ENCODE measurements around the gene HOXB3. TPM values are rescaled to one million over a fixed set of nuclear protein-coding genes. Genes with fewer than 3 reads are reported as not detected.

HOXB3 gene
- polyA plus RNA-seq, 1 donor from 2014 or later, result not detected

GRCh38 chr17:48575066-48575582 lies 14.9 kb downstream of the HOXB3 start:
- Histone ChIP-seq H3K27me3 (ENCODE audit: insufficient read depth, low read depth, low read length) (peaks cover 98% of the 10 kb centered on the region), H3K79me2 (replicated peaks; ENCODE audit: insufficient read depth, low read length) (no peaks in the 10 kb centered on the region), H3K27ac (ENCODE audit: low read length) (no peak overlapping the region), H3K4me3 (ENCODE audit: low read length) (no peak overlapping the region), H3K9ac (ENCODE audit: low read length) (no peak overlapping the region), H3F3A (ENCODE audit: insufficient read depth, low read length, poor library complexity, severe bottlenecking) (no peaks in the 10 kb centered on the region), H4K20me1 (ENCODE audit: insufficient read depth) (no peaks in the 10 kb centered on the region), H3K36me3 (ENCODE audit: insufficient read depth, low read length) (no peaks in the 10 kb centered on the region), H3K9me2 (ENCODE audit: insufficient read depth, low read length) (no peaks in the 10 kb centered on the region), H2AFZ (ENCODE audit: low read depth, low read length) (no peak overlapping the region), H3K4me2 (ENCODE audit: low read length) (no peak overlapping the region), H3K9me3 (ENCODE audit: low read length) (no peaks in the 10 kb centered on the region)
- no peak for TF ChIP-seq SMC3 (conservative IDR thresholded peaks at IDR 0.05; ENCODE audit: poor library complexity)
- TF ChIP-seq EP300 (conservative IDR thresholded peaks at IDR 0.05; ENCODE audit: poor library complexity, severe bottlenecking), result no peak
- TF ChIP-seq MXI1 (conservative IDR thresholded peaks at IDR 0.05; ENCODE audit: poor library complexity, severe bottlenecking), result no peak
- no peak for TF ChIP-seq POLR2AphosphoS5 (IDR thresholded peaks at IDR 0.05)
- TF ChIP-seq RAD21 (conservative IDR thresholded peaks at IDR 0.05), result no peak
- no peak for TF ChIP-seq EZH2 (IDR thresholded peaks at IDR 0.05; ENCODE audit: borderline replicate concordance, insufficient read depth, low read length, poor library complexity, severe bottlenecking)
- TF ChIP-seq CTCF (IDR thresholded peaks at IDR 0.05; ENCODE audit: poor library complexity, severe bottlenecking), result no peak
- no peak for TF ChIP-seq TAF1 (IDR thresholded peaks at IDR 0.05; ENCODE audit: low read depth)
- no peak for TF ChIP-seq REST (IDR thresholded peaks at IDR 0.05; ENCODE audit: borderline replicate concordance)

- H3K27ac ChIP-seq (ENCODE audit: low read length), result no peak overlapping the region
- H3K4me3 ChIP-seq (ENCODE audit: low read length), result no peak overlapping the region
- H3F3A ChIP-seq (ENCODE audit: insufficient read depth, low read length, poor library complexity, severe bottlenecking), result no peaks in the 10 kb centered on the region
- no peak overlapping the region for H2AFZ ChIP-seq (ENCODE audit: low read depth, low read length)
- TF ChIP-seq REST (IDR thresholded peaks at IDR 0.05; ENCODE audit: borderline replicate concordance) (no peak), MXI1 (conservative IDR thresholded peaks at IDR 0.05; ENCODE audit: poor library complexity, severe bottlenecking) (no peak), RAD21 (conservative IDR thresholded peaks at IDR 0.05) (no peak), POLR2AphosphoS5 (IDR thresholded peaks at IDR 0.05) (no peak), EP300 (conservative IDR thresholded peaks at IDR 0.05; ENCODE audit: poor library complexity, severe bottlenecking) (no peak), EZH2 (IDR thresholded peaks at IDR 0.05; ENCODE audit: borderline replicate concordance, insufficient read depth, low read length, poor library complexity, severe bottlenecking) (no peak), CTCF (IDR thresholded peaks at IDR 0.05; ENCODE audit: poor library complexity, severe bottlenecking) (no peak), TAF1 (IDR thresholded peaks at IDR 0.05; ENCODE audit: low read depth) (no peak), SMC3 (conservative IDR thresholded peaks at IDR 0.05; ENCODE audit: poor library complexity) (no peak)
- H3K79me2 ChIP-seq (replicated peaks; ENCODE audit: insufficient read depth, low read length), result no peaks in the 10 kb centered on the region
- H3K36me3 ChIP-seq (ENCODE audit: insufficient read depth, low read length), result no peaks in the 10 kb centered on the region
- H3K4me2 ChIP-seq (ENCODE audit: low read length), result no peak overlapping the region
- no peaks in the 10 kb centered on the region for H4K20me1 ChIP-seq (ENCODE audit: insufficient read depth)
- no peaks in the 10 kb centered on the region for H3K9me2 ChIP-seq (ENCODE audit: insufficient read depth, low read length)
- peaks cover 98% of the 10 kb centered on the region for H3K27me3 ChIP-seq (ENCODE audit: insufficient read depth, low read depth, low read length)
- no peak overlapping the region for H3K9ac ChIP-seq (ENCODE audit: low read length)
- no peaks in the 10 kb centered on the region for H3K9me3 ChIP-seq (ENCODE audit: low read length)
Measured at GRCh38 chr17:48574505-48575065, 15.5 kb downstream of the HOXB3 start.

Data from neural cell (in vitro differentiated cells).